Erythroblast (primary cell): ENCODE data around the gene NBDY.

Experiments used
- GATA1 ChIP-seq: IDR thresholded peaks from 2 replicates; pipeline ENCODE4 v1.6.1; 2011; ENCODE audit warnings: low read depth, mild to moderate bottlenecking, control low read depth, low read length, moderate library complexity
- POLR2A ChIP-seq: IDR thresholded peaks from 2 replicates; pipeline ENCODE4 v1.6.1; 2011; ENCODE audit warnings: mild to moderate bottlenecking, low read length

GRCh38 chrX:56804867-56805266 lies 75.8 kb downstream of the NBDY start:
- TF ChIP-seq POLR2A (no peak), GATA1 (no peak)
